NCI-H510A (cell line): ENCODE data around the gene PPIA.

Experiments
- DNase-seq: peaks from one replicate; lab custom pipeline; 2025; lab: John Stamatoyannopoulos, UW

PPIA gene

GRCh38 chr7:44796504-44797328 is at the start of gene PPIA:
Gene PPIA (plus strand): TSS chr7:44796681. CDS start chr7:44796725, 44 bp downstream.
- DNase-seq, result peak; percentile 96

GRCh38 chr7:44748045-44748947 is 48.2 kb upstream of the PPIA start, which contains the start of gene ZMIZ2:
Gene ZMIZ2 (plus strand): TSS chr7:44748847. CDS start chr7:44756250, 7,403 bp downstream.
- peak; percentile 83 for DNase-seq

GRCh38 chr7:44748948-44749731 is 47.3 kb upstream of the PPIA start:
- peak; percentile 55 for DNase-seq

- no peak for DNase-seq
Measured at GRCh38 chr7:44749992-44750391, 46.5 kb upstream of the PPIA start.

- no peak for DNase-seq
Measured at GRCh38 chr7:44750424-44750823, 46.1 kb upstream of the PPIA start.

GRCh38 chr7:44750921-44751571 is 45.4 kb upstream of the PPIA start:
- DNase-seq, result no peak

GRCh38 chr7:44752822-44753221 is 43.7 kb upstream of the PPIA start:
- no peak for DNase-seq

GRCh38 chr7:44754802-44755697 is 41.4 kb upstream of the PPIA start:
- DNase-seq, result no peak

- no peak for DNase-seq
Measured at GRCh38 chr7:44755698-44756627, 40.5 kb upstream of the PPIA start.

- no peak for DNase-seq
Measured at GRCh38 chr7:44756904-44757303, 39.6 kb upstream of the PPIA start.

GRCh38 chr7:44757311-44757710 is 39.2 kb upstream of the PPIA start:
- no peak for DNase-seq

GRCh38 chr7:44757739-44758138 is 38.7 kb upstream of the PPIA start:
- no peak for DNase-seq

GRCh38 chr7:44759246-44759645 is 37.2 kb upstream of the PPIA start:
- no peak for DNase-seq

- no peak for DNase-seq
Measured at GRCh38 chr7:44760034-44760580, 36.4 kb upstream of the PPIA start.

- no peak for DNase-seq
Measured at GRCh38 chr7:44761207-44762161, 35.0 kb upstream of the PPIA start.

GRCh38 chr7:44762300-44762699 is 34.2 kb upstream of the PPIA start:
- no peak for DNase-seq

- DNase-seq, result no peak
Measured at GRCh38 chr7:44762726-44763522, 33.6 kb upstream of the PPIA start.
